Left lung (tissue), 10 donors: ENCODE measurements around the gene P2RY14. TPM values are rescaled to one million over a fixed set of nuclear protein-coding genes. Genes with fewer than 3 reads are reported as not detected.
A peak's percentile ranks its signal among the peaks of the same experiment; 100 is the strongest.
"Not testable (repeated sequence)": the region's sequence is repeated elsewhere in the genome, so short reads cannot be mapped to it uniquely, and the experiment has no call there.

Experiments
- ATAC-seq: fragments of 200-7000 bp; cut with Tn5 transposase; one replicate; pipeline ENCODE4 v1.9.1; 2020; ENCODE audit warnings: moderate library complexity
- DNase-seq, 4 donors: peaks; one replicate each; pipeline ENCODE4 v3.0.0-alpha.2; 2013 to 2020
- H3K27ac ChIP-seq, 2 donors: fragments of 200-600 bp; sonication (generic) in 1 of 2; one replicate each; pipeline versions ENCODE4 v1.5.0 to v1.8.0; 2020 to 2021
- H3K27me3 ChIP-seq, 2 donors: fragments of 200-600 bp; sonication (generic) in 1 of 2; one replicate each; pipeline versions ENCODE4 v1.5.0 to v1.8.0; 2020 to 2021
- H3K36me3 ChIP-seq, 2 donors: fragments of 200-600 bp; sonication (generic) in 1 of 2; one replicate each; pipeline versions ENCODE4 v1.5.0 to v1.8.0; 2020 to 2021
- H3K4me1 ChIP-seq, 2 donors: fragments of 200-600 bp; one replicate each; pipeline ENCODE4 v1.8.0; 2021
- H3K4me3 ChIP-seq, 2 donors: fragments of 200-600 bp; sonication (generic) in 1 of 2; one replicate each; pipeline versions ENCODE4 v1.5.0 to v1.8.0; 2020 to 2021; ENCODE audit warnings: mild to moderate bottlenecking in 1 of 2
- H3K9me3 ChIP-seq, 2 donors: fragments of 200-600 bp; sonication (generic) in 1 of 2; one replicate each; pipeline versions ENCODE4 v1.5.0 to v1.8.0; 2020 to 2021
- CTCF ChIP-seq, 2 donors: fragments of 200-600 bp; sonication (generic) in 1 of 2; IDR thresholded peaks; one replicate each; pipeline versions ENCODE4 v1.5.0 to v1.8.0; 2021; ENCODE audit warnings: antibody characterized with exemption in 2 of 2
- intact Hi-C, 2 donors: fragments of 100-400 bp; cut with DNase I; formaldehyde crosslinking; loops; one replicate each; pipeline versions ENCODE4 v1.11.2 to v1.14.2; 2022
- polyA plus RNA-seq, 6 donors: library from polyadenylated mRNA; unstranded; fragments of 120-200 nt; gene quantifications; one replicate each; pipeline ENCODE4 v1.2.1, GENCODE V29; 2013; ENCODE audit not compliant: insufficient read length in 6 of 6
- total RNA-seq, 2 donors: library from RNA; stranded (reverse); fragmentation: NEBNext Ultra II Directional; extraction: Animal tissue kit (Norgen Biotek cat#: 25700); gene quantifications; one replicate each; pipeline ENCODE4 v1.2.1, GENCODE V29; 2021
- donor health status: DM: no; HTN: yes; CAD: no.
- donor health status: DM: no; HTN: no; CAD: no.

Gene P2RY14
- total and polyA plus RNA-seq, 8 donors = 2.4 to 6.4 (median 4.3) TPM

- intact Hi-C loops = no loop called here
- H3K27me3 ChIP-seq = no peaks in the 10 kb centered on the region
- H3K4me3 ChIP-seq = no peak overlapping the region
- ATAC-seq (no peak), DNase-seq (no peak)
- no peak for TF ChIP-seq CTCF (IDR thresholded peaks at IDR 0.05)
- no peaks in the 10 kb centered on the region for H3K9me3 ChIP-seq
- no peak overlapping the region for H3K27ac ChIP-seq
- H3K36me3 ChIP-seq = no peaks in the 10 kb centered on the region
- peaks cover 0 to 21% of the 10 kb centered on the region in 2 donors for H3K4me1 ChIP-seq
Observed at GRCh38 chr3:151175952-151176351, 102.4 kb downstream of the P2RY14 start.

GRCh38 chr3:151174351-151174750 lies 104.0 kb downstream of the P2RY14 start:
- intact Hi-C loops = no loop called here
- ATAC-seq = no peak
- H3K27ac ChIP-seq = no peak overlapping the region

GRCh38 chr3:151171145-151171757 lies 107.1 kb downstream of the P2RY14 start:
- TF ChIP-seq CTCF (IDR thresholded peaks at IDR 0.05) = no peak
- Histone ChIP-seq H3K27ac (peak overlapping the region in 1 of 2 donors; percentile 87), H3K9me3 (no peaks in the 10 kb centered on the region), H3K36me3 (no peaks in the 10 kb centered on the region), H3K4me3 (no peak overlapping the region), H3K4me1 (peaks cover 8 to 53% of the 10 kb centered on the region in 2 donors), H3K27me3 (no peaks in the 10 kb centered on the region)
- no peak for ATAC-seq
- intact Hi-C loops = no loop called here
- DNase-seq = no peak

More at GRCh38 chr3:151174351-151174750, 104.0 kb downstream of the P2RY14 start:
- no peaks in the 10 kb centered on the region for H3K27me3 ChIP-seq
- H3K4me3 ChIP-seq = no peak overlapping the region
- peaks cover 7 to 37% of the 10 kb centered on the region in 2 donors for H3K4me1 ChIP-seq
- no peak for DNase-seq
- no peaks in the 10 kb centered on the region for H3K36me3 ChIP-seq
- H3K9me3 ChIP-seq = no peaks in the 10 kb centered on the region
- no peak for TF ChIP-seq CTCF (IDR thresholded peaks at IDR 0.05)

GRCh38 chr3:151169948-151170679 lies 108.2 kb downstream of the P2RY14 start:
- peak overlapping the region in 1 of 2 donors; percentile 87 for H3K27ac ChIP-seq
- peak; percentile 59 for ATAC-seq
- not testable (repeated sequence) for H3K36me3 ChIP-seq, H3K4me3 ChIP-seq, H3K27me3 ChIP-seq, H3K9me3 ChIP-seq
- peak in 2 of 4 donors; percentile 76 to 79 for DNase-seq
- intact Hi-C loops = loop anchor here in 1 of 2 donors (5.0 kb wide), 1 partner anchor 112 kb away; no protein-coding TSS in a partner anchor
- H3K4me1 ChIP-seq = peaks cover 8 to 53% of the 10 kb centered on the region in 2 donors

- no peak for TF ChIP-seq CTCF (IDR thresholded peaks at IDR 0.05)
- Histone ChIP-seq H3K27ac (peak overlapping the region in 1 of 2 donors; percentile 87), H3K36me3 (no peaks in the 10 kb centered on the region), H3K27me3 (no peaks in the 10 kb centered on the region), H3K4me3 (no peak overlapping the region), H3K9me3 (no peaks in the 10 kb centered on the region), H3K4me1 (peaks cover 8 to 50% of the 10 kb centered on the region in 2 donors)
- peak; percentile 63 for ATAC-seq
- intact Hi-C loops = loop anchor here in 1 of 2 donors (5.0 kb wide), 1 partner anchor 113 kb away; no protein-coding TSS in a partner anchor
- DNase-seq = peak in 2 of 4 donors; percentile 45 to 60
Observed at GRCh38 chr3:151169262-151169947, 108.9 kb downstream of the P2RY14 start.
